ENCODE measurements around the gene GPRC5D.

DNA sequence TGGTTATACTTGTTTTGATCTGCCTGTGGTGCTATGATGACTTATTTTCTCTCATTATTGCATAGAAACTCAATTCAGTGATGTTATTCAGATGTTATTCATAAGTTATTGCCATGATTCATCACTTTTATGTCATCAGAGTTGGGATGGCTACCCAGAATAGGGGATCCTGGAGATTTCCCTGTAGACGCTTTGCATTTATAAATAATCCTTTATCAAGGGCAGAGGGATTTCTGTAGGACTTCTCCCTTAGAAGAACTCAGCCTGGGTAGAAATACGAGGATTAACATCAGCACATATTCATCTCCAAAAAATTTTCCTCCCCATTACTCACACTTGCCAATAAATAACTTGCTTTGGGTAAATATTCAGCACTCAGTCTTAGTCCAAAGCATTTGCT, 55.7 kb downstream of the GPRC5D start:
- TF ChIP-seq, protein P1, sequence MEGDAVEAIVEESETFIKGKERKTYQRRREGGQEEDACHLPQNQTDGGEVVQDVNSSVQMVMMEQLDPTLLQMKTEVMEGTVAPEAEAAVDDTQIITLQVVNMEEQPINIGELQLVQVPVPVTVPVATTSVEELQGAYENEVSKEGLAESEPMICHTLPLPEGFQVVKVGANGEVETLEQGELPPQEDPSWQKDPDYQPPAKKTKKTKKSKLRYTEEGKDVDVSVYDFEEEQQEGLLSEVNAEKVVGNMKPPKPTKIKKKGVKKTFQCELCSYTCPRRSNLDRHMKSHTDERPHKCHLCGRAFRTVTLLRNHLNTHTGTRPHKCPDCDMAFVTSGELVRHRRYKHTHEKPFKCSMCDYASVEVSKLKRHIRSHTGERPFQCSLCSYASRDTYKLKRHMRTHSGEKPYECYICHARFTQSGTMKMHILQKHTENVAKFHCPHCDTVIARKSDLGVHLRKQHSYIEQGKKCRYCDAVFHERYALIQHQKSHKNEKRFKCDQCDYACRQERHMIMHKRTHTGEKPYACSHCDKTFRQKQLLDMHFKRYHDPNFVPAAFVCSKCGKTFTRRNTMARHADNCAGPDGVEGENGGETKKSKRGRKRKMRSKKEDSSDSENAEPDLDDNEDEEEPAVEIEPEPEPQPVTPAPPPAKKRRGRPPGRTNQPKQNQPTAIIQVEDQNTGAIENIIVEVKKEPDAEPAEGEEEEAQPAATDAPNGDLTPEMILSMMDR (IDR thresholded peaks at IDR 0.05) = no peak
- no peak for TF ChIP-seq POLR2A (IDR thresholded peaks at IDR 0.05)

Measured in testis (tissue), 2 donors.